OCI-LY3 (cell line): Measurements from ENCODE around the gene GRAP.
"Not testable (repeated sequence)": the region's sequence is repeated elsewhere in the genome, so short reads cannot be mapped to it uniquely, and the experiment has no call there.

Experiments
- H2AFZ ChIP-seq: fragments of 200-600, 300-600 bp; shearing (Covaris generic); 2 replicates; pipeline ENCODE4 v1.6.0; 2014; ENCODE audit warnings: antibody characterized with exemption, low read depth, low read length
- H3K27ac ChIP-seq: fragments of 200-600, 300-600 bp; sonication (generic); 2 replicates; pipeline ENCODE4 v1.5.1; 2014; ENCODE audit warnings: mild to moderate bottlenecking, low read length, moderate library complexity, mixed read lengths
- H3K27me3 ChIP-seq: fragments of 200-600, 300-600 bp; sonication (generic); 2 replicates; pipeline ENCODE4 v1.6.1; 2014; ENCODE audit warnings: low read depth, low read length, mixed read lengths
- H3K36me3 ChIP-seq: fragments of 200-600, 300-600 bp; sonication (generic); replicated peaks from 2 replicates; pipeline ENCODE3; 2014; ENCODE audit warnings: low read depth, low read length, mixed read lengths
- H3K4me1 ChIP-seq: fragments of 300-600, 200-600 bp; sonication (generic); 2 replicates; pipeline ENCODE4 v1.6.1; 2014; ENCODE audit warnings: low read length, mixed read lengths
- H3K4me2 ChIP-seq: fragments of 200-600, 300-600 bp; sonication (generic); 2 replicates; pipeline ENCODE4 v1.6.1; 2014; ENCODE audit warnings: low read length, mixed read lengths
- H3K4me3 ChIP-seq: fragments of 300-600, 200-600 bp; sonication (generic); 2 replicates; pipeline ENCODE4 v1.5.1; 2014; ENCODE audit warnings: antibody characterized with exemption, mild to moderate bottlenecking, low read length, moderate library complexity
- H3K79me2 ChIP-seq: fragments of 300-600, 200-600 bp; shearing (Covaris generic); 2 replicates; pipeline ENCODE4 v1.6.1; 2014; ENCODE audit warnings: mild to moderate bottlenecking, low read length, mixed read lengths
- H3K9ac ChIP-seq: fragments of 300-600, 200-600 bp; shearing (Covaris generic); 2 replicates; pipeline ENCODE4 v1.6.0; 2014; ENCODE audit warnings: mild to moderate bottlenecking, low read length, moderate library complexity
- H3K9me3 ChIP-seq: fragments of 200-600, 300-600 bp; shearing (Covaris generic); 2 replicates; pipeline ENCODE4 v1.6.1; 2014; ENCODE audit warnings: low read length, mixed read lengths; ENCODE audit not compliant: insufficient read depth
- H4K20me1 ChIP-seq: fragments of 200-600, 300-600 bp; sonication (generic); 2 replicates; pipeline ENCODE4 v1.6.1; 2016; ENCODE audit warnings: low read length, mixed read lengths; ENCODE audit not compliant: insufficient read depth

GRAP gene

DNA sequence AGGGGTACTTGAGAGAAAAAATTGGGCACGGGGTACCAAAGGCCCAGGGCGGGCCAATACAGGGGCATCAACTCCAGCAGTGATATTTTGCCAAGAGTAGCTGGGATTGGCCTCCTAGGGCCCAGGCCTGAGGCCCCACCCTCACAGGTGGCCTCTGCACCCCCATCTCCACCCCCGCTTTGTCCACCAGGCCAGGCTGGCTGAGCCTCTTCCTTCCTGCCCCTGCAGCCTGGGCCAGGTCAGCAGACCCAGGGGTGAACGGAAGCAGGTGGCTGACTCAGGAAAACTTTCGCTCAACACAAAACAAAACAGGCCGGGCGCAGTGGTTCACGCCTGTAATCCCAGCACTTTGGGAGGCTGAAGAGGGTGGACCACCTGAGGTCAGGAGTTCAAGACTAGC is 3.7 kb downstream of the GRAP start:
- not testable (repeated sequence) for H3K27me3 ChIP-seq, H3K4me3 ChIP-seq, H3K9ac ChIP-seq, H2AFZ ChIP-seq, H3K4me2 ChIP-seq, H3K36me3 ChIP-seq, H3K27ac ChIP-seq, H3K9me3 ChIP-seq, H3K79me2 ChIP-seq, H3K4me1 ChIP-seq, H4K20me1 ChIP-seq

DNA sequence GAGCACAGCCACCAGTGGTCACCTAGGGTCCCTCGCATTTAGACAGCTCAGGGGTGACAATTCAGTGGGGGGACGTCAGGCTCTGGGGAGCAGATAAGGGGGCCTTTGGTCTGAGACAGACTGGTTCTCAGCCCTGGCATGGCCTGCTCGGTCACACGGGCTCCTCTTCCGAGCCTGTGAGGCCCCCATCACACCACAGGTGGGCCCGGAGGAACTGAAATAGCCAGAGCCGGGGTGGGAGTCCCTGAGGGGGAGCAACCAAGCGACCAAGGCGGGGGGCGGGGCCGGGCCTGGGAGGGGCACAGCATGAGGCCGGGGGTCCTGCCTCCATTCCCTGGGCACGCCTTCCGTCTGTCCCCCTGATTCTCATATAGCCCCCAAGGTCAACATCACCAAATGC is 4.4 kb downstream of the GRAP start:
- H3K36me3 ChIP-seq, H3K79me2 ChIP-seq, H2AFZ ChIP-seq, H3K27me3 ChIP-seq, H3K4me1 ChIP-seq, H3K9ac ChIP-seq, H3K27ac ChIP-seq, H4K20me1 ChIP-seq, H3K9me3 ChIP-seq, H3K4me2 ChIP-seq, H3K4me3 ChIP-seq: not testable (repeated sequence)

DNA sequence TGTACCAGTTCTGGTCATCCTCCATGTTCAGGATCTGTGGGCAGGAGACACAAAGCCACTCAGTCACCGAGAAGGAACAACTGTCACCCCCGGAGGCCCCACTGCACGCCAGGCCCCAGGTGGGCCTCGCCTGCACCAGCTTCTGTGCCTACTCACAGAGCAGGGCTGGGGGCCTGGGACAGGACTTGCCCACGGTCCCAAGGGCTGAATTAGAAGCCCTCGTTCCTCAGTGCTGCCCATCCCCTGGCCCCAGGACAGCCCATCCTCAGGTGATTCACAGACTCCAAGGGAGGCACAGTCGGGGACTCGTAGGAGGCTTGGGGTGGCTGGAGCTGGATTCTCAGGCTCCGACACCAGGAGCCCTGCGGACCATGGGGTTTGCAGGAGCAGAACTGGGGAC is 4.9 kb downstream of the GRAP start:
- not testable (repeated sequence) for H2AFZ ChIP-seq, H3K9me3 ChIP-seq, H3K9ac ChIP-seq, H3K4me3 ChIP-seq, H3K79me2 ChIP-seq, H3K36me3 ChIP-seq, H3K27me3 ChIP-seq, H3K4me2 ChIP-seq, H4K20me1 ChIP-seq, H3K4me1 ChIP-seq, H3K27ac ChIP-seq

DNA sequence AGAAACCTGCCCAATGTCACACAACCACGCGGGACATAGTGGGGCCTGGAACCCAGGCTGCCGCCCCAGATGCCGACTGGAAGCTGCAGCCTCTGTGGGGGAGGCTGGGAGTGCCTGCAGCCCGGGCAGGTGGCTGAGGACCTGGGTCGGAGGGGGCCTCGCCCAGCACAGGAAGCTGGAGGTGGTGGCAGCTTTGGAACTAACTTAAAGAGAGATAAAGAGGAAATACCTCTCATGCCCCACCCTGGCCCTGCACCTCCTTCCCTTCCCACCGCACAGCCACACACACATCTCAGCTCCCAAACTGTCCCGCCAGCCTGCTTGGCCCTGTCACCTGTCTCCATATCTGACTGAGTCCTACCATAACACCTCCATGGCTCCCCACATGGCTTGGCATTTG is 6.4 kb downstream of the GRAP start:
- H3K27me3 ChIP-seq, H3K4me2 ChIP-seq, H3K9me3 ChIP-seq, H3K9ac ChIP-seq, H3K36me3 ChIP-seq, H3K4me3 ChIP-seq, H2AFZ ChIP-seq, H3K27ac ChIP-seq, H3K4me1 ChIP-seq, H3K79me2 ChIP-seq, H4K20me1 ChIP-seq: not testable (repeated sequence)

DNA sequence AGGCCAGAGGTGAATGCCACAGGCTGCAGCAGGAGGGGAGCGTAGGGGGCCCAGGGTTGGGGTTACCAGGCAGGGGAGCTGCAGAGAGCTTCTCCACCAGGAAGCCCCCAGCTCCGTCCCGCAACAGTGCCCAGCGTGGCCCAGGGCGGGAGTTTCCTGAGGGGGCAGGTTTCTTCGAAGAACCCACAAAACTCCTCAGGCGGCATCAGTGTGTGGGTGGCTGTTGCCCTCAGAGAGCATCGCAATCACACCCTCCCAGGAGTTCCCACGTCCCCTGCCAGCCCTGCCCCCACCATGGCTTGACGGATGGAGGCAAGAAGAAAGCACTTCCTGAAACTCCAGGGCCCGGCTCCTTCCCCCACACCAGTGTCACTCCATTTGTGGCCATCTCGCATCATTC is 8.0 kb downstream of the GRAP start:
- H3K4me3 ChIP-seq, H3K27me3 ChIP-seq, H3K27ac ChIP-seq, H4K20me1 ChIP-seq, H3K4me1 ChIP-seq, H3K4me2 ChIP-seq, H3K36me3 ChIP-seq, H3K9me3 ChIP-seq, H2AFZ ChIP-seq, H3K9ac ChIP-seq, H3K79me2 ChIP-seq: not testable (repeated sequence)

DNA sequence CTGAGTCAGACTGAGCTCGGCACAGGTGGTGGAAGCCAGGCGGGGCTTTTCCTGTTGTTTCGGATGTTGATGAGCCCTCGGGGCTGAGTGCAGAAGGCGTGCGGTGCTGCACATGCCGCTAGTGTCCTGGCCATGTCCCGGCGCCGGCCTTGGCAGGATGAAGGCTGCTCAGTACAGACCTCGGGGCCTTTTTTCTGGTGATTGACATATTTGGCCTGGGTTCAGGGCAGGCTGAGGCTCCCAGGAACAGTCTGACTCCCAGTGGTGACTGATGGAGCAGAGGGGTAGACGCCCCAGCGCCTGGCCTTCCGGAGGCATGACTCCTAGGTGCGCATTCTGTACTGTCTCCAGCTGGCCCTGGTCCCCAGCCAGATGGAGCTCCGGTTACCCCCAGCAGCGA is 8.8 kb downstream of the GRAP start:
- H3K79me2 ChIP-seq, H3K4me2 ChIP-seq, H3K9me3 ChIP-seq, H4K20me1 ChIP-seq, H2AFZ ChIP-seq, H3K36me3 ChIP-seq, H3K9ac ChIP-seq, H3K4me1 ChIP-seq, H3K4me3 ChIP-seq, H3K27ac ChIP-seq, H3K27me3 ChIP-seq: not testable (repeated sequence)

DNA sequence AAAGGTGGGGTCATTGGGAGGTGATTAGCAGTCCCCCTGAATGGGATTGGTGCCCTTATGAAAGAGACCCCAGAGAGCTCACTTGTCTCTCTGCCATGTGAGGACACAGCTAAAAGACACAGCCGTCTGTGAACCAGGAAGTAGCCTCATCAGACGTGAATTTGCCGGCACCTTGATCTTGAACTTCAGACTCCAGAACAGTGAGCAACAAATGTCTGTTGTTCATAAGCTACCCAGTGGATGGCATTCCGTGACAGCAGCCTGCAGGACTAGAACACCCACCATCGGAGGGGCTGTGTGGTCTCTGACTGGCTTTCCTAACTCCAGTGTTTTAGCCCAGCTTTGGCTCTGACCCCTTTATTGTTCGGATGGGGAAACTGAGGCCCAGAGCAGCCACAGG is 9.2 kb downstream of the GRAP start:
- H3K9ac ChIP-seq, H3K4me1 ChIP-seq, H3K27me3 ChIP-seq, H2AFZ ChIP-seq, H3K27ac ChIP-seq, H4K20me1 ChIP-seq, H3K4me3 ChIP-seq, H3K36me3 ChIP-seq, H3K79me2 ChIP-seq, H3K9me3 ChIP-seq, H3K4me2 ChIP-seq: not testable (repeated sequence)

DNA sequence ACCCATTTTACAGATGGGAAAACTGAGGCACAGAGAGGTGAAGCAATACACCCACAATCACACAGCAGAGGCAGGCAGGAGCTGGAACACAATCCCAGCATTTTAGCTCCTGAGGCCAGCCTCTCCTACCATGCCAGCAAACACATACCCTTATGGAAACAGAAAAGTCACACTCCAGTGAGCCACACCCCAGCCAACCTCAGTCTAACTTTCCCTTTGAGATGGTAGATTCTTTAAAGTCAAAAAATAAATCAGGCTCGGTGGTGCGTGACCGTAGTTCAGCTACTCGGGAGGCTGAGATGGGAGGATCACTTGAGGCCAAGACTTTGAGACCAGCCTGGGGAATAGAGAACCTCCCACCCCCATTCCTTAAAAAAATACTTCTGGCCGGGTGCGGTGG is 10.6 kb downstream of the GRAP start:
- not testable (repeated sequence) for H3K27ac ChIP-seq, H2AFZ ChIP-seq, H3K79me2 ChIP-seq, H3K9ac ChIP-seq, H3K4me2 ChIP-seq, H3K27me3 ChIP-seq, H3K9me3 ChIP-seq, H3K36me3 ChIP-seq, H3K4me3 ChIP-seq, H3K4me1 ChIP-seq, H4K20me1 ChIP-seq

DNA sequence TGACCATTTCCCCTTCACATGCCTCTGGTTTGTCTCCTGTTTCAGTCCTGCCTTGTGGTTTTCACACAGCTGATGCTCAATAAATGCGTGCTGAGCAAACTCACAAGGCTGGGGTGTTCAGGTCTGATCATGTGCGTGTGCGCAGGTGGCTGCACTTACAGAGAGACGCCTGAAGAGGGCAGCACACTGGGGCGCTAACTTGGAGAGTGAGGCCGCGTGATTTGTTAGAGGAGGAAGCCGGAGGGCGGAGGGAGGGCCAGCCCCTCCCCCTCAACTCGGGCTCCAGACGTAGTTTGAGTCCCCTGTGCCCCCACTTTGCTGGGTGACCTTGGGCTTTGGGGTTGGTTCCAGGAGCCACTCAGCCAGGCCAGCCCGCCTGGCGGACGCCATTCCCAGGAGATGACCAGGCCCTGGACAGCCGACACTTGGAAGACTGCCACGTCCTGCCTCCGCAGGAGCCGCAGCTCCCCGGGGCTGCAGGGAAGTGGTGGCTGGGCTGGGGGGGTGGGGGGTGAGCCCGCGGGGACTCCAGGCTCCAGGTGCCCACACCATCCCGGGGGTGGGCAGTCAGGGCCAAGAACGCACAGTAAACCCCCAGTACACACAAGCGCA is 14.3 kb downstream of the GRAP start:
- not testable (repeated sequence) for H3K4me2 ChIP-seq, H3K79me2 ChIP-seq, H4K20me1 ChIP-seq, H3K9me3 ChIP-seq, H3K27me3 ChIP-seq, H3K4me3 ChIP-seq, H3K36me3 ChIP-seq, H3K27ac ChIP-seq, H3K9ac ChIP-seq, H2AFZ ChIP-seq, H3K4me1 ChIP-seq
